ENCODE data around the gene RHOV.

DNA sequence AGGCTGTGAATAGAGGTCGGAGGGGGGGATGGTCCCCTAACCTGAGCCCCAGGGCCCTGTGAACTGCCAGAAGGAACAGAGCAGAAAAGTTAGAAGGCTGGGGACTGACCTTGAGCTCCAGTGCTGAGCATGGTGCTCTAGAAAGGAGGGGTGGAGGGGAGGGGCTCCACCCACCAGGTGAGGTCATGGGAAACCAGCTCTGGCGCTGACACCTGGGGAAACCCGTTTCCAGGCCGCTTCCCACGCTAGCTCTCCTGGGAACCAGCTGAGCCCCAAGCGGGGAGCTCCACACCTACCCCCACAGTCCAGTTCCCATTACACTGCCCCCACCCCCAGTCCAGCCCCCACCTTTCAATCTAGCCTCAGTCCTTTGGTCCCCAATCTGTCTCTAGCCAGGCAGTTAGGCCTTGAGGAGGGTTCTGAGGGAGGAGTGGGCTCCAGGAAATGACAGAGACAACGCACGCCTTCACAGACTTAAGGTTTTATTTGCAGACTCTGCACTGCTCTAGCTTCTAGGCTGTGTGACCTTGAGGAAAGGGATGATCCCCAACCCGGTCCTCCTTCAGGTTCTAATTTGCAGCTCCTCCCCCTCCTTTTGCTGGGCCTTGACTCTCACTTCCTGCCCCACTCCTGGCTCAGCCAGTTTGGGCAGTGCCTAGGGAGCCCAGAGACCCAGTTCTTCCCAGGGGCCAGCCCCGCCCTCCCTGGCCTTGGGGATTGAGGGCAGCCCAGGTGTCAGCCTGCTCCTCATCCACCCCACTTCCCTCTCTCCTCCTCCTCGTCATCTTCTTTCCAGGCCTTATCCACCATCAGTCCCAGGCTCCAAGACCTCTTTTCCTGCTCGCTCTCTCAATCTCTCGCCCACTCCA lies 2.1 kb downstream of the RHOV start:
- TF ChIP-seq CTCF (conservative IDR thresholded peaks at IDR 0.05 in 1 of 2, IDR thresholded peaks at IDR 0.05 in 1 of 2; ENCODE audit: extremely low read depth in 1 of 2, insufficient read depth in 1 of 2, low read depth in 1 of 2, low read length in 2 of 2) (no peak), EZH2 (IDR thresholded peaks at IDR 0.05; ENCODE audit: borderline replicate concordance, low read length) (no peak)
